H9 (cell line): ENCODE results near the gene CCNY. TPM values are rescaled to one million over a fixed set of nuclear protein-coding genes. Genes with fewer than 3 reads are reported as not detected.

Experiments used
- DNase-seq: peaks from one replicate; pipeline ENCODE4 v3.0.0-alpha.2; 2017
- H2AFZ ChIP-seq: one replicate; pipeline ENCODE4 v1.6.1; 2013; ENCODE audit warnings: mild to moderate bottlenecking, low read length, control low read depth, moderate library complexity
- H2AK5ac ChIP-seq: 2 replicates; pipeline ENCODE4 v1.6.1; 2013; ENCODE audit warnings: low read length, control low read depth, mixed read lengths; ENCODE audit not compliant: insufficient read length
- H2BK120ac ChIP-seq: one replicate; pipeline ENCODE4 v1.6.1; 2013; ENCODE audit warnings: low read depth, mild to moderate bottlenecking, low read length, control low read depth, inconsistent platforms; ENCODE audit not compliant: poor library complexity, severe bottlenecking
- H2BK12ac ChIP-seq: 2 replicates; pipeline ENCODE4 v1.6.1; 2013; ENCODE audit warnings: low read length, control low read depth, mixed read lengths, low read depth; ENCODE audit not compliant: insufficient read length
- H2BK15ac ChIP-seq: 2 replicates; pipeline ENCODE4 v1.6.1; 2013; ENCODE audit warnings: low read depth, low read length, control low read depth
- H2BK20ac ChIP-seq: one replicate; pipeline ENCODE4 v1.6.1; 2013; ENCODE audit warnings: low read depth, mild to moderate bottlenecking, low read length, control low read depth, inconsistent platforms; ENCODE audit not compliant: poor library complexity, severe bottlenecking
- H2BK5ac ChIP-seq: 2 replicates; pipeline ENCODE4 v1.6.1; 2013; ENCODE audit warnings: low read length, control low read depth, mixed read lengths; ENCODE audit not compliant: insufficient read length
- H3K14ac ChIP-seq: 2 replicates; pipeline ENCODE4 v1.6.1; 2013; ENCODE audit warnings: low read length, control low read depth; ENCODE audit not compliant: insufficient read depth
- H3K18ac ChIP-seq: 2 replicates; pipeline ENCODE4 v1.6.1; 2013; ENCODE audit warnings: low read depth, mild to moderate bottlenecking, mixed read lengths, low read length, control low read depth; ENCODE audit not compliant: insufficient read length
- H3K23ac ChIP-seq: 2 replicates; pipeline ENCODE4 v1.6.1; 2013; ENCODE audit warnings: low read length, control low read depth, mixed read lengths, low read depth; ENCODE audit not compliant: insufficient read length
- H3K23me2 ChIP-seq: 2 replicates; pipeline ENCODE4 v1.6.1; 2013; ENCODE audit warnings: low read depth, mild to moderate bottlenecking, mixed read lengths, low read length, control low read depth; ENCODE audit not compliant: insufficient read length, poor library complexity, severe bottlenecking
- H3K27ac ChIP-seq: 2 replicates; pipeline ENCODE4 v1.5.1; 2013; ENCODE audit warnings: low read length, control low read depth, mixed read lengths, low read depth; ENCODE audit not compliant: insufficient read length
- H3K27me3 ChIP-seq: 2 replicates; pipeline ENCODE4 v1.6.1; 2013; ENCODE audit warnings: low read length, control low read depth, inconsistent platforms; ENCODE audit not compliant: insufficient read depth
- H3K4ac ChIP-seq: 2 replicates; pipeline ENCODE4 v1.6.1; 2013; ENCODE audit warnings: low read depth, mild to moderate bottlenecking, control low read depth, inconsistent platforms, low read length, moderate library complexity
- H3K4me1 ChIP-seq: 2 replicates; pipeline ENCODE4 v1.6.1; 2013; ENCODE audit warnings: low read length, control low read depth, inconsistent platforms; ENCODE audit not compliant: insufficient read depth
- H3K4me2 ChIP-seq: 2 replicates; pipeline ENCODE4 v1.6.1; 2013; ENCODE audit warnings: low read length, control low read depth, mixed read lengths; ENCODE audit not compliant: insufficient read length, insufficient read depth
- H3K56ac ChIP-seq: 2 replicates; pipeline ENCODE4 v1.6.1; 2013; ENCODE audit warnings: low read depth, mild to moderate bottlenecking, mixed read lengths, low read length, control low read depth; ENCODE audit not compliant: insufficient read length
- H3K79me1 ChIP-seq: 2 replicates; pipeline ENCODE4 v1.6.1; 2013; ENCODE audit warnings: low read depth, mild to moderate bottlenecking, moderate library complexity, low read length, control low read depth, inconsistent platforms; ENCODE audit not compliant: insufficient read depth, poor library complexity, severe bottlenecking
- H3K79me2 ChIP-seq: 2 replicates; pipeline ENCODE4 v1.6.1; 2013; ENCODE audit warnings: low read length, control low read depth, inconsistent platforms; ENCODE audit not compliant: insufficient read depth
- H3K9ac ChIP-seq: 2 replicates; pipeline ENCODE4 v1.6.1; 2013; ENCODE audit warnings: low read length, control low read depth, mixed read lengths; ENCODE audit not compliant: insufficient read length; ENCODE audit errors: extremely low read depth
- H3K9me3 ChIP-seq: one replicate; pipeline ENCODE4 v1.6.1; 2013; ENCODE audit warnings: low read depth, low read length, inconsistent platforms; ENCODE audit not compliant: control insufficient read depth
- H3T11ph ChIP-seq: one replicate; pipeline ENCODE4 v1.6.1; 2013; ENCODE audit warnings: mild to moderate bottlenecking, low read length, control low read depth, inconsistent platforms
- H4K20me1 ChIP-seq: one replicate; pipeline ENCODE4 v1.6.1; 2013; ENCODE audit not compliant: control insufficient read depth, insufficient read length, insufficient read depth
- H4K5ac ChIP-seq: 2 replicates; pipeline ENCODE4 v1.6.1; 2013; ENCODE audit warnings: low read depth, mild to moderate bottlenecking, mixed read lengths, low read length, control low read depth; ENCODE audit not compliant: insufficient read length
- H4K8ac ChIP-seq: replicated peaks from 2 replicates; pipeline ENCODE4 v1.6.1; 2013; ENCODE audit warnings: low read length, control low read depth, mixed read lengths, low read depth; ENCODE audit not compliant: insufficient read length
- H4K91ac ChIP-seq: 2 replicates; pipeline ENCODE4 v1.6.1; 2013; ENCODE audit warnings: low read depth, mild to moderate bottlenecking, moderate library complexity, mixed read lengths, low read length, control low read depth; ENCODE audit not compliant: insufficient read length
- H3K27ac Mint-ChIP-seq, 3 experiments: 2 replicates in 2 of 3; 3 replicates in 1 of 3; pipeline ENCODE4 v1.8.0; 2020 to 2021; ENCODE audit warnings: mixed read lengths in 3 of 3, mild to moderate bottlenecking in 1 of 3, moderate library complexity in 1 of 3
- H3K27me3 Mint-ChIP-seq: 2 replicates; pipeline ENCODE4 v1.8.0; 2021; ENCODE audit warnings: low read depth, mild to moderate bottlenecking, moderate library complexity, mixed read lengths
- H3K36me3 Mint-ChIP-seq, 3 experiments: 2 replicates in 2 of 3; 3 replicates in 1 of 3; pipeline ENCODE4 v1.8.0; 2020 to 2021; ENCODE audit warnings: low read depth in 3 of 3, mixed read lengths in 3 of 3; ENCODE audit not compliant: insufficient read depth in 1 of 3
- H3K4me1 Mint-ChIP-seq, 2 experiments: 2 replicates each; pipeline ENCODE4 v1.8.0; 2020; ENCODE audit warnings: mixed read lengths in 2 of 2
- H3K4me3 Mint-ChIP-seq, 2 experiments: 2 replicates in 1 of 2; 3 replicates in 1 of 2; pipeline ENCODE4 v1.8.0; 2020 to 2021; ENCODE audit warnings: mild to moderate bottlenecking in 2 of 2, mixed read lengths in 2 of 2, moderate library complexity in 1 of 2
- H3K9me3 Mint-ChIP-seq, 2 experiments: 2 replicates in 1 of 2; 3 replicates in 1 of 2; pipeline ENCODE4 v1.8.0; 2020; ENCODE audit warnings: mild to moderate bottlenecking in 2 of 2, mixed read lengths in 2 of 2, moderate library complexity in 1 of 2
- CTCF ChIP-seq: fragments of 200-600 bp; sonication (generic); conservative IDR thresholded peaks from 3 replicates; pipeline ENCODE4 v1.8.0; 2021; ENCODE audit warnings: antibody characterized with exemption, mild to moderate bottlenecking
- WGBS: extraction: QIAGEN DNeasy Blood & Tissue Kit; methylation state at CpG from one replicate; pipeline ENCODE4 v1.1.7; 2013; ENCODE audit warnings: missing lambda C conversion rate, low lambda C conversion rate, mixed read lengths; ENCODE audit not compliant: insufficient read length; ENCODE audit errors: extremely low coverage; 5-methylcytosine and 5-hydroxymethylcytosine counted together
- total RNA-seq: library from RNA; stranded (reverse); gene quantifications from 2 replicates; pipeline ENCODE4 v1.2.1, GENCODE V29; 2021

CCNY gene
- total RNA-seq, 1 experiment from 2014 or later = 62.1 TPM

- H3K9ac ChIP-seq = no peak overlapping the region
- H3K56ac ChIP-seq = no peak overlapping the region
- 0 out of 2 replicates have a peak overlapping the region, but pooled peaks have one; percentile 64 for H3K14ac ChIP-seq
- Mint-ChIP-seq H3K9me3 (peaks cover 11% of the 10 kb centered on the region in 2 experiments), H3K27ac (no peak overlapping the region), H3K4me3 (no peak overlapping the region), H3K27me3 (no peaks in the 10 kb centered on the region), H3K36me3 (peaks cover 5 to 13% (median 12%) of the 10 kb centered on the region in 3 experiments), H3K4me1 (peaks cover 29 to 49% of the 10 kb centered on the region in 2 experiments)
- H4K8ac ChIP-seq = no peak overlapping the region
- H2BK5ac ChIP-seq = no peak overlapping the region
- H2AFZ ChIP-seq = no peak overlapping the region
- no peaks in the 10 kb centered on the region for H3K23me2 ChIP-seq
- no peak overlapping the region for H2BK20ac ChIP-seq
- no peak overlapping the region for H2BK15ac ChIP-seq
- H2BK120ac ChIP-seq = no peak overlapping the region
- no peak overlapping the region for H2AK5ac ChIP-seq
- no peak for DNase-seq
- H3K4me1 ChIP-seq = peaks cover 14% of the 10 kb centered on the region
- H3K27me3 ChIP-seq = no peaks in the 10 kb centered on the region
- TF ChIP-seq CTCF = no peak
- H4K5ac ChIP-seq = no peak overlapping the region
- peaks cover 4% of the 10 kb centered on the region; the same call in 1 of the 2 replicates for H3K79me2 ChIP-seq
- H3K4me2 ChIP-seq = no peak overlapping the region
- no peak overlapping the region for H2BK12ac ChIP-seq
- H3K79me1 ChIP-seq = peaks cover 3% of the 10 kb centered on the region
- no peak overlapping the region for H4K91ac ChIP-seq
- no peak overlapping the region for H3K18ac ChIP-seq
- no CpG with 5 or more reads among the region's 4 CpGs for WGBS
- no peak overlapping the region for H3T11ph ChIP-seq
- no peak overlapping the region for H3K23ac ChIP-seq
- no peak overlapping the region for H3K27ac ChIP-seq
- no peaks in the 10 kb centered on the region for H3K9me3 ChIP-seq
- H4K20me1 ChIP-seq = peaks cover 3% of the 10 kb centered on the region
- no peak overlapping the region for H3K4ac ChIP-seq
These were observed 75.9 kb downstream of the CCNY start for GRCh38 chr10:35412003-35412723.
